22Rv1 (cell line): ENCODE data around the gene FOXA3.

ENCODE experiments used
- CTCF ChIP-seq: fragments of 450-650 bp; IDR thresholded peaks from 2 replicates; pipeline ENCODE4 v1.5.1; 2017; ENCODE audit warnings: mild to moderate bottlenecking
- ZFX ChIP-seq: fragments of 450-650 bp; IDR thresholded peaks from 2 replicates; pipeline ENCODE4 v1.6.1; 2017; ENCODE audit warnings: antibody characterized with exemption, borderline replicate concordance

GRCh38 chr19:45908956-45909355, 44.8 kb downstream of the FOXA3 start:
- no peak for TF ChIP-seq CTCF
- TF ChIP-seq ZFX = no peak
